AG04449 (cell line): Measurements from ENCODE around the gene CRYBA1.
"Not testable (repeated sequence)": the region's sequence is repeated elsewhere in the genome, so short reads cannot be mapped to it uniquely, and the experiment has no call there.

Experiments
- CTCF ChIA-PET: fragments of 350-600 bp; formaldehyde crosslinking; extraction: SDS; loops from one replicate; lab custom pipeline; 2021; ENCODE audit warnings: antibody characterized with exemption; lab: Yijun Ruan, JAX
- POLR2A ChIA-PET: fragments of 400-600, 350-600 bp; formaldehyde crosslinking; extraction: SDS; loops from one replicate; lab custom pipeline; 2020; ENCODE audit warnings: antibody characterized with exemption, inconsistent platforms; lab: Yijun Ruan, JAX
- DNase-seq: peaks from one replicate; pipeline ENCODE4 v3.0.0-alpha.2; 2010; ENCODE audit warnings: low read depth, low spot score
- H3K4me3 ChIP-seq: 2 replicates; pipeline ENCODE4 v1.5.1; 2011; ENCODE audit warnings: low read depth, mild to moderate bottlenecking, control low read depth, low read length
- CTCF ChIP-seq: IDR thresholded peaks from one replicate; pipeline ENCODE4 v1.5.1; 2011; ENCODE audit warnings: mild to moderate bottlenecking, moderate library complexity, low read length, control low read depth, inconsistent platforms; ENCODE audit not compliant: insufficient read depth; ENCODE audit errors: missing control alignments

The CRYBA1 gene

GRCh38 chr17:29216181-29216580 is 30.5 kb upstream of the CRYBA1 start:
- ChIA-PET CTCF (interaction anchor here (0.9 to 19.1 kb wide), 11 partner anchors 9 to 154 kb away, joined by 4 to 454 read pairs (median 9); partner anchors contain the start of gene MYO18A), POLR2A (no interaction called here)
- TF ChIP-seq CTCF, result no peak
- H3K4me3 ChIP-seq, result no peak overlapping the region
- no peak for DNase-seq

DNA sequence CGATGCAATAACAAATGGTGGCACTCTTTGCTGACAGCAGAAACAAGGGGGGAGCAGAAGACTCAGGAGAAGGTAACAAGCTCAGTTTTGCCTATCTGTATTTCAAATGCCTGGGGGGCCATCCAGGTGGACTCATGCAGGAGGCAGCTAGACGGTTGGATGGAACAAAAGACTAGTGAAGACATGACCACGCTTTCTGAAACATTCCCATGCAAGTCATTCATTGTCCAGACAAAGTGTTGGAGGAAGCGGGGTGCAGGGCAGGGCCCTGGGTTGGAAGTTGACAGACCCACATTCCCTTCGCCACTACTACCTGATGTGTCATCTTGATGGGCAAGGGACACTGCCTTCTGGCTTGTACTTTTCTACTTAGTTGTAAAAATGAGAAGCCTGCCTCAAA is 29.8 kb upstream of the CRYBA1 start:
- no peak for TF ChIP-seq CTCF
- CTCF ChIA-PET, result interaction anchor here (0.8 to 19.1 kb wide), 11 partner anchors 9 to 153 kb away, joined by 4 to 454 read pairs (median 9); partner anchors contain the start of gene MYO18A
- no peak for DNase-seq
- H3K4me3 ChIP-seq, result no peak overlapping the region
- POLR2A ChIA-PET, result no interaction called here

GRCh38 chr17:29219378-29220047 is 27.1 kb upstream of the CRYBA1 start:
- DNase-seq, result no peak
- no peak overlapping the region for H3K4me3 ChIP-seq
- POLR2A ChIA-PET, result interaction anchor here (0.7 to 1.0 kb wide), 2 partner anchors 23 to 71 kb away, joined by 3 to 4 read pairs; no protein-coding TSS in a partner anchor
- CTCF ChIA-PET, result interaction anchor here (0.6 to 19.1 kb wide), 32 partner anchors 8 to 280 kb away, joined by 3 to 454 read pairs (median 9); partner anchors contain the start of genes CRYBA1, MYO18A and PHF12
- TF ChIP-seq CTCF, result peak; percentile 87

- DNase-seq, H3K4me3 ChIP-seq, POLR2A ChIA-PET: not testable (repeated sequence)
- CTCF ChIA-PET, result interaction anchor here (2.4 to 19.1 kb wide), 11 partner anchors 9 to 105 kb away, joined by 9 to 454 read pairs (median 60); partner anchors contain the start of gene MYO18A
Observed at GRCh38 chr17:29221338-29221737, 25.3 kb upstream of the CRYBA1 start.

GRCh38 chr17:29225396-29225795 is 21.3 kb upstream of the CRYBA1 start:
- ChIA-PET POLR2A (no interaction called here), CTCF (interaction anchor here (0.8 to 4.1 kb wide), 15 partner anchors 8 to 109 kb away, joined by 3 to 15 read pairs (median 4); partner anchors contain the start of gene MYO18A)
- no peak for TF ChIP-seq CTCF
- no peak for DNase-seq
- H3K4me3 ChIP-seq, result no peak overlapping the region

DNA sequence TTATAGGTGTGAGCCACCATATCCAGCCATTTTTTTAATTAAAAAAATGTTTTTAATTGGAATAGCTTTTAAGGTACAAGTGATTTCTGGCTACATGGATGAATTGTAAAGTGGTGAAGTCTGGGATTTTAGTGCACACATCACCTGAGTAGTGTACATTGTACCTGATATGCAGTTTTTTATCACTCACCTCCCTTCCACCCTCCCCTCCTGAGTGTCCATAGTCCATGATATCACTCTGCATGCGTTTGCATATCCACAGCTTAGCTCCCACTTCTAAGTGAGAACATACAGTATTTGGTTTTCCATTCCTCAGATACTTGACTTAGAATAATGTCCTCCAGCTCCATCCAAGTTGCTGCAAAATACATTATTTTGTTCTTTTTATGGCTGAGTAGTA is 13.4 kb upstream of the CRYBA1 start:
- ChIA-PET POLR2A (interaction anchor here (0.6 kb wide), 1 partner anchor 282 kb away, joined by 3 read pairs; no protein-coding TSS in a partner anchor), CTCF (interaction anchor here (0.9 to 5.4 kb wide), 8 partner anchors 8 to 117 kb away, joined by 3 to 70 read pairs (median 5); partner anchors contain the start of gene MYO18A)
- TF ChIP-seq CTCF, result no peak
- no peak for DNase-seq
- H3K4me3 ChIP-seq, result no peak overlapping the region

DNA sequence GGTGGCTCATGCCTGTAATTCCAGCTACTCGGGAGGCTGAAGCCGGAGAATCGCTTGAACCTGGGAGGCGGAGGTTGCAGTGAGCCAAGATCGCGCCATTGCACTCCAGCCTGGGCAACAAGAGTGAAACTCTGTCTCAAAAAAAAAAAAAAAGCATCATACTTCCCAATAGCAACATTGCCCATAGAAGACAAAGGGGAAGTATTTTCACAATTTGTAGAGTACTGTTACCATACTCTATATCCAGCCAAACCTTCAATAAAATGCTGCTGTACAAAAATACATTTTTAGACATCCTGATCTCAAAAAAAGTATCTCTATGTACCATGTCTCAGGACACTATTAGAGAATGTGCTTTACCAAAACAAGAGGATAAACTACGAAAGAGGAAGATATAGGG is 11.7 kb upstream of the CRYBA1 start:
- CTCF ChIA-PET, result interaction anchor here (0.8 to 5.4 kb wide), 4 partner anchors 9 to 119 kb away, joined by 3 to 70 read pairs (median 3); no protein-coding TSS in a partner anchor
- H3K4me3 ChIP-seq, DNase-seq, POLR2A ChIA-PET: not testable (repeated sequence)
